ENCODE data around the gene ADAMTS4. TPM values are rescaled to one million over a fixed set of nuclear protein-coding genes. Genes with fewer than 3 reads are reported as not detected.
A peak's percentile ranks its signal among the peaks of the same experiment; 100 is the strongest.

The ADAMTS4 gene
- total RNA-seq, 4 donors from 2014 or later: 0.93 to 9.9 (median 6.3) TPM

- Histone ChIP-seq H3K36me3 (peaks cover 47% of the 10 kb centered on the region), H3K9me3 (no peaks in the 10 kb centered on the region), H3K4me1 (peaks cover 51% of the 10 kb centered on the region), H3K4me3 (peak overlapping the region; percentile 71), H3K27ac (no peak overlapping the region), H3K27me3 (no peaks in the 10 kb centered on the region)
- DNase-seq (ENCODE audit: low spot score in 2 of 2): no peak
- WGBS: 83% methylated on average over 10 of the region's 10 CpGs
- TF ChIP-seq POLR2A (IDR thresholded peaks at IDR 0.05) (no peak), POLR2AphosphoS5 (IDR thresholded peaks at IDR 0.05) (no peak), EP300 (IDR thresholded peaks at IDR 0.05) (no peak)
- TF ChIP-seq, protein P1, sequence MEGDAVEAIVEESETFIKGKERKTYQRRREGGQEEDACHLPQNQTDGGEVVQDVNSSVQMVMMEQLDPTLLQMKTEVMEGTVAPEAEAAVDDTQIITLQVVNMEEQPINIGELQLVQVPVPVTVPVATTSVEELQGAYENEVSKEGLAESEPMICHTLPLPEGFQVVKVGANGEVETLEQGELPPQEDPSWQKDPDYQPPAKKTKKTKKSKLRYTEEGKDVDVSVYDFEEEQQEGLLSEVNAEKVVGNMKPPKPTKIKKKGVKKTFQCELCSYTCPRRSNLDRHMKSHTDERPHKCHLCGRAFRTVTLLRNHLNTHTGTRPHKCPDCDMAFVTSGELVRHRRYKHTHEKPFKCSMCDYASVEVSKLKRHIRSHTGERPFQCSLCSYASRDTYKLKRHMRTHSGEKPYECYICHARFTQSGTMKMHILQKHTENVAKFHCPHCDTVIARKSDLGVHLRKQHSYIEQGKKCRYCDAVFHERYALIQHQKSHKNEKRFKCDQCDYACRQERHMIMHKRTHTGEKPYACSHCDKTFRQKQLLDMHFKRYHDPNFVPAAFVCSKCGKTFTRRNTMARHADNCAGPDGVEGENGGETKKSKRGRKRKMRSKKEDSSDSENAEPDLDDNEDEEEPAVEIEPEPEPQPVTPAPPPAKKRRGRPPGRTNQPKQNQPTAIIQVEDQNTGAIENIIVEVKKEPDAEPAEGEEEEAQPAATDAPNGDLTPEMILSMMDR (IDR thresholded peaks at IDR 0.05): no peak
These were observed 22.9 kb downstream of the ADAMTS4 start for GRCh38 chr1:161175771-161176453.

DNA sequence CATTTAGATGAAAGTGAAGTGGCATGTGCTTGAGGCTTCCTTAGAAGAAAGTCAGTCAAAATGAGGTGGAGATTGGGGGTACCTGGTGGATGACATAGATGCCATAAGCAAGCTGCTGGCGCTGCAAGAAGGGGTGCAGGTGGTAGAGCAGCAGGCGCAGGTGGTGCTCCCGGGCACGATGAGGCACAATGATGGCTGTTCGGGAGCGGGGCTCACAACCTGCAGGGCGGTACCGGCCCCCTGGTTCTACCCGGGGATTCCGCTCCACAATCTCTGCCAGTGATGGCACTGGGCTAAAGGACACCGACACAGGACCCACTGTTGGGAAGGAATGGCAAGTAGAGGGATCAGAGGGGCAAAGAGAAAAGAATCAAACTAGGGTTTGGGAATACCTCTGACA lies 23.9 kb downstream of the ADAMTS4 start:
- no peak overlapping the region for H3K27ac ChIP-seq
- TF ChIP-seq EP300 (IDR thresholded peaks at IDR 0.05) (no peak), POLR2A (IDR thresholded peaks at IDR 0.05) (no peak), POLR2AphosphoS5 (IDR thresholded peaks at IDR 0.05) (no peak)
- TF ChIP-seq, protein P1 (IDR thresholded peaks at IDR 0.05): no peak
- H3K9me3 ChIP-seq: no peaks in the 10 kb centered on the region
- H3K36me3 ChIP-seq: peaks cover 55% of the 10 kb centered on the region
- peaks cover 51% of the 10 kb centered on the region for H3K4me1 ChIP-seq
- H3K27me3 ChIP-seq: no peaks in the 10 kb centered on the region
- no peak for DNase-seq (ENCODE audit: low spot score in 2 of 2)
- WGBS: 92% methylated on average over 11 of the region's 11 CpGs
- no peak overlapping the region for H3K4me3 ChIP-seq

GRCh38 chr1:161173711-161174110 lies 25.1 kb downstream of the ADAMTS4 start:
- 92% methylated on average over 11 of the region's 11 CpGs for WGBS
- H3K4me3 ChIP-seq: no peak overlapping the region
- peaks cover 51% of the 10 kb centered on the region for H3K4me1 ChIP-seq
- H3K27me3 ChIP-seq: no peaks in the 10 kb centered on the region
- no peak for DNase-seq (ENCODE audit: low spot score in 2 of 2)
- peaks cover 67% of the 10 kb centered on the region for H3K36me3 ChIP-seq
- peak overlapping the region; percentile 54 for H3K27ac ChIP-seq
- no peaks in the 10 kb centered on the region for H3K9me3 ChIP-seq
- TF ChIP-seq EP300 (IDR thresholded peaks at IDR 0.05) (no peak), POLR2A (IDR thresholded peaks at IDR 0.05) (no peak), POLR2AphosphoS5 (IDR thresholded peaks at IDR 0.05) (no peak)
- TF ChIP-seq, protein P1 (IDR thresholded peaks at IDR 0.05): no peak

- peaks cover 48% of the 10 kb centered on the region for H3K4me1 ChIP-seq
These were observed 26.0 kb downstream of the ADAMTS4 start for GRCh38 chr1:161172776-161173376.

GRCh38 chr1:161172349-161172748 lies 26.5 kb downstream of the ADAMTS4 start:
- 41% methylated on average over 1 of the region's 1 CpG for WGBS
- Histone ChIP-seq H3K4me3 (no peak overlapping the region), H3K27ac (peak overlapping the region; percentile 26), H3K4me1 (peaks cover 48% of the 10 kb centered on the region), H3K27me3 (no peaks in the 10 kb centered on the region), H3K9me3 (no peaks in the 10 kb centered on the region), H3K36me3 (peaks cover 67% of the 10 kb centered on the region)
- DNase-seq (ENCODE audit: low spot score in 2 of 2): no peak
- TF ChIP-seq POLR2A (IDR thresholded peaks at IDR 0.05) (no peak), EP300 (IDR thresholded peaks at IDR 0.05) (no peak), POLR2AphosphoS5 (IDR thresholded peaks at IDR 0.05) (no peak)
- TF ChIP-seq, protein P1 (IDR thresholded peaks at IDR 0.05): no peak

More at GRCh38 chr1:161172776-161173376, 26.0 kb downstream of the ADAMTS4 start:
- TF ChIP-seq, protein P1 (IDR thresholded peaks at IDR 0.05): no peak
- TF ChIP-seq POLR2AphosphoS5 (IDR thresholded peaks at IDR 0.05): peak in 1 of 3 donors; percentile 16
- Histone ChIP-seq H3K9me3 (no peaks in the 10 kb centered on the region), H3K36me3 (peaks cover 67% of the 10 kb centered on the region), H3K4me3 (no peak overlapping the region), H3K27ac (peak overlapping the region; percentile 54), H3K27me3 (no peaks in the 10 kb centered on the region)
- 45% methylated on average over 4 of the region's 4 CpGs for WGBS
- DNase-seq (ENCODE audit: low spot score in 2 of 2): no peak

Measured in suprapubic skin (tissue), 4 donors.